HG02798 (cell line): Measurements from ENCODE around the gene SUV39H1.
"Not testable (repeated sequence)": the region's sequence is repeated elsewhere in the genome, so short reads cannot be mapped to it uniquely, and the experiment has no call there.

ENCODE experiments used
- ATAC-seq: cut with Tn5 transposase; IDR thresholded peaks from one replicate; pipeline ENCODE4 v1.9.1; 2021; ENCODE audit warnings: mild to moderate bottlenecking; ENCODE audit not compliant: unreplicated experiment, poor library complexity

The SUV39H1 gene

GRCh38 chrX:48684134-48684533, 12.4 kb upstream of the SUV39H1 start:
- no peak for ATAC-seq

DNA sequence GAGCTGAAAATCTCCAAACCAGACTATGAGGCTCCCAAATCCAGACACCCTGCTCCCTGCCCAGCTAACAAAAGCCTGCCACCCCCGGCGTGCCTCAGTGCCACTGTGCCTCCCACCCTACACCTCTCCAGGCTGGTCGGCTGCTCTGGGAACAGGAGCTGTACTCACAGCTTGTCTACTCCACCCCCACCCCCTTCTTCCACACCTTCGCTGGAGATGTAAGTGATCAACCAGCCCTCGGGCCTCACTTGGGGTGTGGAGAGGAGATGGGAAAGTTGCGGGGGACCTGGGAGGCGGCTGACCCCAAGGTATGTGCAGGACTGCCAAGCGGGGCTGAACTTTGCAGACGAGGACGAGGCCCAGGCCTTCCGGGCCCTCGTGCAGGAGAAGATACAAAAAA, 11.1 kb upstream of the SUV39H1 start:
- ATAC-seq, result no peak

- no peak for ATAC-seq
Observed at GRCh38 chrX:48688531-48689150, 7.9 kb upstream of the SUV39H1 start.

DNA sequence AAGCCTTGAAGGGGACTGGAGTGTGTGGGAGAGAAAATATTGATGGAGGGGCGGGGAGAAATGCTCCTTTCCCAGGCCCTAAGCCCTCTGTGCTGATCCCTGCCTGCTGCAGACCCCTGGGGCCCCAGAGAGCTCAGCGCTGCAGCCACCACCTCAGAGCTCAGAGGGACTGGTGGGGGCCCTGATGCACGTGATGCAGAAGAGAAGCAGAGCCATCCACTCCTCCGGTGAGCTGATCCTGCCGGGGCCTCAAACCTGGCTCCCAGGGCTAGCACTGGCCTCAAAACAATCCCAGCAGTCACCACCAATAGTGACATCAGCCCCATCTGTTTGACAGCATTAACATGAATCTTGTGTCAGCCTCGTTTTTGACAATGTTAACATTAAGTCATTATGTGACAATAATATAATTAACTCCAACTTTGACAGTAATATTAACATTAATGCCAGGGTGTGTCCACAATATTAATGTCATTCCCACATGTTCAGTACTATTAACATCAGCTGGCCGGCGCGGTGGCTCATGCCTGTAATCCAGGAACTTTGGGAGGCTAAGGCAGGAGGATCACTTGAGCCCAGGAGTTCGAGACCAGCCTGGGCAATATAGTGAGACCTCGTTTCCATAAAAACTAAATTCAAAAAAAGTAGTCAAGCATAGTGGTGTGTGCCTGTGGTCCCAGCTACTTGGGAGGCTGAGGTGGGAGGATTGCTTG, 7.2 kb upstream of the SUV39H1 start:
- no peak for ATAC-seq

DNA sequence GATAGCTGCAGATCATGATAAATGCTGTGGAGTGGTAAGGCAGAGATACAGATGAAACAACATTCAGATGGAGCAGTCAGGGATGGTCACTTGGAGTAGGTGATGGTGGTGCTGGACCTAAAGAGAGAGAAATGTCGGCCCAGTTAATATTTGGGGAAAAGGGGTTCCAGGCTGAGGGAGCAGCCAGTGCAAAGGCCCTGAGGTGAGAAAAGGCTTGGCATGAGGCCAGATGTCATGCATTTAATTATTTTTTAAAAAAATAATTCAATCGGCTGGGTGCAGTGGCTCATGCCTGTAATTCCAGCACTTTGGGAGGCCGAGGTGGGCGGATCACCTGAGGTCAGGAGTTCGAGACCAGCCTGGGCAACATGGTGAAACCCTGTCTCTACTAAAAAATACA, 4.8 kb upstream of the SUV39H1 start:
- not testable (repeated sequence) for ATAC-seq

- ATAC-seq, result no peak
Observed at GRCh38 chrX:48694776-48695533, 1.6 kb upstream of the SUV39H1 start.

GRCh38 chrX:48695534-48695896, 1.0 kb upstream of the SUV39H1 start:
- no peak for ATAC-seq

DNA sequence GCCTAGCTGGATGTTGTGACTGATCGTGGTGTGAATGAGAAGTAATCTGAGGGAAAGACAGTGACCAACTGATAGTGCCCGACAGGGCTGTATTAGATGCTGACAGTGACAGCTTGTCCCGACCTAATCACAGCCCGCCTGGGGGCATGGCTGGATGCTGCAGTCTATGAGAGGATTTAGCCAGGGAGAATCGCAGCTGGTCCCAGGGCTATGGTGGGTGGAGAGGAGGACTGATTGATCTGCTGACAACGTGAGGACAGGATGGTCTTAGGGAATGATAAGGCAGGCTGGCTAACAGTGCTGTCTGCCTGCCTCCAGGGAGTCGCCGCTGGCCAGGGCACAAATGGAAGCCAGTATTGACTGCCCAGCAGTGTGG, 621 bp upstream of the SUV39H1 start:
- ATAC-seq, result peak; percentile 1

DNA sequence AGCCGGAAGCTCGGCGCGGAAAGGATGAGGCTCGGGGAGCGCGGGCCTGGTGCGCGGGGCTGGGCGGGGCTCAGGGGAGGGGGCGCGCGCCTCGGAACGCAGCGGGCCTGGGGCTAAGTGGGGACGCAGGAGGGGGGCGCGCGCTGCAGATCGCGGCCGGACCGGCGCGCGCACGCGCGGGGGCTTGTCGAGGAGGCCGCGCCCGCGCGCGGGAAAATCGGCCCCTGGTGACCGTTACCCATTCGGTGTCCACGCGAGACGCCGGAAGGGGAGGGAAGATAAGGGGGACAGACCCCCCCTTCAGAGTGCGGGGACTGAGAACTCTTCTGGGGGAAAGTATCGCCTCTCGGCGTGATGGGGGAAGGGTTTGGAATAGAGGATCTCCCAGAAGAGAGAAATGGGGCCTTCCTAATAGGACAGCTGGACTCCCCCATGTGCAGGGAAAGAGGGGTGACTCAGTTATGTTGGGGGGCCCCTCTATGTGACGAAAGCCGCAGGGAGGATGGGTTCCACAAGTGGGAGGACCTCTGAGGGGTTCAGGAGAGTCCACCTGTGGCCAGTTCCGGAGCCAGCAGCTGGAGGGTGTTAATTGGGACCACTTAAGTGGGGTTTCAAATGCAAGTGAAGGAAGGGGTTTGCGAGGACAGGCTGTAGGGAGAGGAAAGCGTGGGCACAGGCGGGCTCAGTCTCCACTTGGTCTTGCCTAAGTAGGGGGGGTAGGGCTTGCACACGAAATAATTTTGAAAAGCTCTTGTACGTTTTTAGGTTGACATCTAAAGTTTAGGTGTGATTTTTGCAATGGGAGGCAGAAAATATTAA, 584 bp downstream of the SUV39H1 start:
- peak; percentile 14 for ATAC-seq

DNA sequence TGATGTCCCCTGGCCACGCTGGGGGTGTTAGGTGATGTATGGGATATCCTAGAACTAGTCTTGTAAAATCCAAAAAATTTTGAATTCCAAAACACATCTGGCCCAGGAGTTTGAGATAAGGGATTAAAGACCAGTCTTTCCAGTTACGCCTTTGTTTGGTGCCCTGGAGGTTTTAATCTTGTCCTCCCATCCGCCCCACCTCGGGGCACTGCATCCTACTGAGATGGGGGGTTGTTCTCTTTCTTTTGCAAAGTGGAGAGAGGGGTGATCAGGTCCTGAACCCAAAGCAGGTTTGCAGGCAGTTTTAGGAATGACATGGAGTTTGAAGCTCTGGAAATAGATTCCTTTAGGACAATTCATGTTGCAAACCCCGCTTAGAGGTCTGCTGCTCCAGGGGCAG, 1.8 kb downstream of the SUV39H1 start:
- no peak for ATAC-seq

GRCh38 chrX:48700246-48700645, 3.7 kb downstream of the SUV39H1 start:
- ATAC-seq, result no peak

- no peak for ATAC-seq
Observed at GRCh38 chrX:48700951-48701653, 4.6 kb downstream of the SUV39H1 start.

GRCh38 chrX:48702032-48702431, 5.5 kb downstream of the SUV39H1 start:
- ATAC-seq, result no peak

DNA sequence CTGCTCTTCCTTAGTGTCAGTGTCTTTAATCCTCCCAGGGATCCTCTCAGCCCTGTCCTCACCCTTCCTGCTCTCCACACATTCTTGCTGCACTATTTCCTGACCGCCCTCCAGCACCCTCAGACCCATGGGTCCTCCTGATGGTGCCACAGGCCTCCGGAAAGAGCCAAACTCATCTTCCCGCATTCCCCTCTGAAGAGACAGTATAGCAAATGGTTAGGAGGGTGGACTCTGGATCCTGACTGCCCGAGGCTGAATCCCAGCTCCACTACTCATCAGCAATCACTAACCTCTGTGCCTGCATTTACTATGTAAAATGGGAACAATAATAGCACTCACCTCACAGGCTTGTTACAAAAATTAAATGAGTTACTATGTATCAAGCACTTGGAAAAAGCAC, 6.2 kb downstream of the SUV39H1 start:
- no peak for ATAC-seq

DNA sequence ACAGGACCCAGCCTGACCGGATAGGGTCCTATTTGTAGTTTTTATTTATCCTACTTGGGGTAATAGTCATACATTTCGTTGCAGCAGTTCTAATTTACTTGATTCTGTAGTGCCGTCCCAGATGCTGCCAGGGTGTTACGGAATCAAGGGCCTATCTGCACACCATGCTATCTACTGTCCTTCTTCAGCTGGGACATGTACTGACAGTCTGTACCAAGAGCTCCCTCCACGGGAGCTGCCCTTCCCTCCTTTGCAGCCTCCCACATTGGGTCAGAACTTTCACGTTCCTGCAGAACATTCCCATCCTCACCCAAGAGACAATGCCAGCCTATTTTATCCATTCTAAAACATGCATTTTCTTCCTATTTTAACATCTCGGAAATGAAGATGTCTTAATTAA, 6.7 kb downstream of the SUV39H1 start:
- ATAC-seq, result no peak

DNA sequence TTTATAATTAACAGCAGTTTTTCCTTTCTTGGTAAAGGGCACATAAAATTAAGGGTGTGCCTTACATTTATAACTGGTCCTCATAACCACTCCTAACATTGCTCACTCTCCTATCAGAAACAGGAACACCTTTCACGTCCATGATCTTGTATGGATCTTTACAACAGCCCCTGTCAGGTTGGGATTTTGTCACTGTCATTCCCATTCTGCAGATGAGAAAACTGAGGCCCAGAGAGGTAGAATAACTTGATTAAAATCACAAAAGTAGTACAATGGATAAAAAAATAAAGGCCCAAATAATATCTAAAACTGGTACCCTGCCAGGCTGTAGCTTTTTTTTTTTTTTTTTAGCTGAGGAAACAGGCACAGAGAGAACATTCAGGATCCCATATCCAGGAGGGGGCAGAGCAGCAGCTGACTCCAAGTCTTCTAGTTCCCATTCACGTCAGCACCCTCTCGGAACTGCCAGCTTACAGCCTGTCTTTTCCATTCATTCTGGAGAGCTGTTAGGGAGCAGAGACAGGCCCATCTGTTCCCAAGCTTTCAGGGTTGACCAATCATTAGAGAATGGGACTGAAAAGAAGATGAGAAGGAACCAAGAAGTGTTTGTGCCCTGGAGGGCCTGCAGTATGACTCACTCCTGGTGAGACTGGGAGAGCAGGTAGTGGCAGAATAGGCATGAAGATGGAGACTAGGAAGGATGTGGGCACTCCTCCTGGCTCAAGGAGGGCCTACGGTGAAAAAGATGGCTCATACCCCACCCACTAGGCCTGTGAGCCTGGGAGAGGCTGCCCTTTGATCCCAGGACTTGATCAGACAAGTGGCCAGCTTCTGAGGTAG, 7.3 kb downstream of the SUV39H1 start:
- ATAC-seq, result no peak

DNA sequence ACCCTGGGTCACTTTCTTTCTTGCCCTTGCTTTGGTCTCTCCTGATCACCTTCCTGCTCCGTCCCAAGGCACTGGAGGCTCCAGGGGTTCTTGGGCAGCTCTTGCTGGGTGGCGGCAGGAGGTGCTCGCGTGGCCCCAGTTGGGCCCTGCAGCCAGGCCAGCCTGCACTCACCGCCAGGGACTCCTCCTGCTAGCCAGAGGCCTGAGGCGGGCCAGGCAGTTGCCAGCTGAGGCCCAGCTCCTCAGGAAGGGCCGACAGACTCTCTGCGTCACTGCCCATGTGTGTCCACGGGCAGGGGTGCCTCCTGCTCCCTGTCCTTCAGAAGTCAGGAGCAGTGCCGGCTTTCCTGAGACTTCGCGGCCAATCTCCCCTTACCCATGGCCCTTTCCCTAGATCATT, 9.3 kb downstream of the SUV39H1 start:
- no peak for ATAC-seq

- no peak for ATAC-seq
Observed at GRCh38 chrX:48709522-48710112, 13.1 kb downstream of the SUV39H1 start.
